T-helper 1 cell treated with Interleukin-12 subunit alpha and Interleukin-12 subunit beta and Interleukin-4 antibody, amounts not matched to agents 30 μg/mL and 1 μg/mL, for 36 hours (primary cell): ENCODE measurements around the gene EIF5AL1.
"Not testable (repeated sequence)": the region's sequence is repeated elsewhere in the genome, so short reads cannot be mapped to it uniquely, and the experiment has no call there.

Source experiments
- H3K27ac Mint-ChIP-seq: one replicate; pipeline ENCODE4 v1.8.0; 2021; ENCODE audit warnings: mild to moderate bottlenecking, mixed read lengths
- H3K27me3 Mint-ChIP-seq: one replicate; pipeline ENCODE4 v1.8.0; 2021; ENCODE audit warnings: low read depth, mixed read lengths
- H3K36me3 Mint-ChIP-seq: one replicate; pipeline ENCODE4 v1.8.0; 2021; ENCODE audit warnings: low read depth, mixed read lengths
- H3K4me1 Mint-ChIP-seq: one replicate; pipeline ENCODE4 v1.8.0; 2021; ENCODE audit warnings: low read depth, mixed read lengths
- H3K4me3 Mint-ChIP-seq: one replicate; pipeline ENCODE4 v1.8.0; 2021; ENCODE audit warnings: mild to moderate bottlenecking, moderate library complexity, mixed read lengths
- H3K9me3 Mint-ChIP-seq: one replicate; pipeline ENCODE4 v1.8.0; 2021; ENCODE audit warnings: mixed read lengths

The EIF5AL1 gene

GRCh38 chr10:79511891-79512583, at the start of gene EIF5AL1:
Gene EIF5AL1, plus strand, starts transcription at chr10:79512533. Its CDS starts 117 bp downstream, at chr10:79512650.
- H3K9me3 Mint-ChIP-seq, H3K36me3 Mint-ChIP-seq, H3K4me1 Mint-ChIP-seq, H3K4me3 Mint-ChIP-seq, H3K27ac Mint-ChIP-seq: not testable (repeated sequence)
- H3K27me3 Mint-ChIP-seq: peaks cover 28% of the 10 kb centered on the region

DNA sequence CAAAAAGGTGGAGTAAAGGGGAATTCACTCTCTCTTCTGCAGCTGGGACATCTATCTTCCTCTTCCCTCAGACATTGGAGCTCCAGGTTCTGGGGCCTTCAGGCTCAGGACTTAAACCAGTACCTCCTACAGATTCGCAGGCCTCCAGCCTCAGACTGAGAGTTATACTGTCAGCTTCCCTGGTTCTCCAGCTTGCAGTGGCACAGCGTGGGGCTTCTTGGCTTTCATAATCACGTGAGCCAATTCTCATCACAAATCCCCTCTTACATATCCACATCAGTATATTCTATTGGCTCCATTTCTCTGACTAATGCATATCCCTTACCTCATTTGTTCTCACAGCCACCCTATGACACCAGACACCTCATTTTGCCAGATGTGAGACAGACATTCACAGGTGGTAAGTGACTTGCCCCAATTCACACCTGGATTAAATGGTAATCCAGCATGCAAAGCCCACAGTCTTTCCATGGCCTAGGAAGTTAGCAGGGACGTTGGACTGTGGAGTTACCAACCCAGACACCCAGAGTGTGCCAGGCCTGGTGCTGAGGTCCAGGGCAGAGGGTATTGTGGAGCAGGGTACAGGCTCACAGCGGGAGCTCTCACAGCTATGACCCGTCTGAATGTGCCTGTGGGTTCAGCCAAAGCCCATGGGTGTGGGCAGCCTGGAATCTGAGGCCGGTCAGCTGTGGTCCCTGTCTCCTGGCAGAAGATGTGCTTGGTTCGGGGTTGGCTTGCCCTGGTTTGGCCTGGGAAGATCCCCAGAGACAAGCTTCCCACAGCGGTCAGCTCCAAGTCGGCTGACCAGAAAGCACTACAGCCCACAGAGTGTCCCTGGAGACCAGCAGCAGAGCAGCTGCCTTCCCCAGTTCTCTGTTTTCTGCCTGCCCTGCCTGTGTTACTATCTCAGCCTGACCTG, 48.5 kb upstream of the EIF5AL1 start:
- Mint-ChIP-seq H3K4me1 (no peaks in the 10 kb centered on the region), H3K36me3 (no peaks in the 10 kb centered on the region), H3K4me3 (no peak overlapping the region), H3K27me3 (peaks cover 9% of the 10 kb centered on the region), H3K9me3 (no peaks in the 10 kb centered on the region), H3K27ac (no peak overlapping the region)

DNA sequence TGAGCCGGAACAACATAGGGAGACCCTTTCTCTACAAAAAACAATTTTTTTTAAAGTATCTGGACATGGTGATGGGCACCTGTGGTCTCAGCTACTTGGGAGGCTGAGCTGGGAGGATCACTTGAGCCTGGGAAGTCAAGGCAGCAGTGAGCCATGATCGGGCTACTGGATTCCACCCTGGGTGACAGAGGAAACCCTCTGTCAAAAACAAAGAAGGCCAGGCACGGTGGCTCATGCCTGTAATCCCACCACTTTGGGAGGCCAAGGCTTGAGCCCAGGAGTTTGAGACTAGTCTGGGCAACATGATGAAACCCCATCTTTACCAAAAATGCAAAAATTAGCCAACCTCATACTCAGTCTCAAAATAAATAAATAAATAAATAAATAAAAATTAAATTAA, 47.0 kb upstream of the EIF5AL1 start:
- Mint-ChIP-seq H3K4me3 (no peak overlapping the region), H3K4me1 (no peaks in the 10 kb centered on the region), H3K9me3 (no peaks in the 10 kb centered on the region), H3K27ac (no peak overlapping the region), H3K27me3 (peaks cover 7% of the 10 kb centered on the region), H3K36me3 (no peaks in the 10 kb centered on the region)

- Mint-ChIP-seq H3K36me3 (no peaks in the 10 kb centered on the region), H3K27me3 (peaks cover 24% of the 10 kb centered on the region), H3K27ac (no peak overlapping the region), H3K4me1 (no peaks in the 10 kb centered on the region), H3K4me3 (no peak overlapping the region), H3K9me3 (no peaks in the 10 kb centered on the region)
Measured at GRCh38 chr10:79468015-79468560, 44.2 kb upstream of the EIF5AL1 start.

DNA sequence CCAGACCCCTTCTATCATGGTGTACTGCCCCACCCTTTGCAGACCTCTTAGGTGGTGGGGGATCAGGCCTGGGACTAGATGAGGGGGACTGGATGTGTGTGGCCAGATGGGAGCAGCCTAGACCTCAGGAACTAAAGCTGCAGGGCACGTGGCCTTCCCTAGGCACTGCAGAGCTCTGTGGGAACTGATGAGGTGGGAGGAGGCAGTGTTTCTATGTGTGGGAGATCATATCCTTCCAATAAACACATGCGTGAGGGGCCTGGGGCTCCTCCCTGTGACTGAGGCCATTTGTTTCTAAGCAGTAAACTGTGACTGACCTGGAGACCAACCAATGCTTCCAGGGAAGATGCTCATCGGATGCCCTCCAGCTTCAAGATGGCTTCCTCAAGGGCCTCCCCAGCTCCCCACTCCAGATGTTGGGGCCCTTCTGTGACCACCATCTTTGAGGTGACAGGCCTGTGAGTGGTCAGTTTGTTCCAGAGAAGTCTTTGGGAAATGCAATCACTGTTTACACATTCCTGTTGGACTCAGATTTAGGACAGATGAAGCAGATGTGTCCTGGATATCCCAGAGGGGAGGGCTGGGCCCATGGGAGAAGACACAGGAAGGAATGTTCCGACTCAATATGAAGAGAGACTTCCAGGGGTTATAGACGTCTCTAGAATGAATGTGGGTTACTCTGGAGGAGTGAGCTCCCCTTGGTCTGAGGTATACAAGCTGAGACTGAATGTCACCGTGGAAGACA, 43.3 kb upstream of the EIF5AL1 start:
- H3K27me3 Mint-ChIP-seq: peaks cover 32% of the 10 kb centered on the region
- no peaks in the 10 kb centered on the region for H3K9me3 Mint-ChIP-seq
- H3K27ac Mint-ChIP-seq: no peak overlapping the region
- no peaks in the 10 kb centered on the region for H3K36me3 Mint-ChIP-seq
- no peak overlapping the region for H3K4me3 Mint-ChIP-seq
- no peaks in the 10 kb centered on the region for H3K4me1 Mint-ChIP-seq

- Mint-ChIP-seq H3K4me1 (no peaks in the 10 kb centered on the region), H3K9me3 (no peaks in the 10 kb centered on the region), H3K36me3 (no peaks in the 10 kb centered on the region), H3K27ac (no peak overlapping the region), H3K4me3 (no peak overlapping the region), H3K27me3 (peaks cover 41% of the 10 kb centered on the region)
Measured at GRCh38 chr10:79470096-79470495, 42.2 kb upstream of the EIF5AL1 start.

- H3K9me3 Mint-ChIP-seq: no peaks in the 10 kb centered on the region
- H3K27me3 Mint-ChIP-seq: peaks cover 47% of the 10 kb centered on the region
- H3K4me1 Mint-ChIP-seq: no peaks in the 10 kb centered on the region
- no peaks in the 10 kb centered on the region for H3K36me3 Mint-ChIP-seq
- H3K27ac Mint-ChIP-seq: no peak overlapping the region
- no peak overlapping the region for H3K4me3 Mint-ChIP-seq
Measured at GRCh38 chr10:79471776-79472175, 40.6 kb upstream of the EIF5AL1 start.

GRCh38 chr10:79472449-79472848, 39.9 kb upstream of the EIF5AL1 start:
- Mint-ChIP-seq H3K4me1 (no peaks in the 10 kb centered on the region), H3K4me3 (no peak overlapping the region), H3K36me3 (no peaks in the 10 kb centered on the region), H3K9me3 (no peaks in the 10 kb centered on the region), H3K27ac (no peak overlapping the region), H3K27me3 (peaks cover 52% of the 10 kb centered on the region)

- Mint-ChIP-seq H3K27me3 (peaks cover 53% of the 10 kb centered on the region), H3K4me1 (no peaks in the 10 kb centered on the region), H3K36me3 (no peaks in the 10 kb centered on the region), H3K4me3 (no peak overlapping the region), H3K9me3 (no peaks in the 10 kb centered on the region), H3K27ac (no peak overlapping the region)
Measured at GRCh38 chr10:79472951-79473350, 39.4 kb upstream of the EIF5AL1 start.

- Mint-ChIP-seq H3K4me1 (no peaks in the 10 kb centered on the region), H3K27me3 (peaks cover 53% of the 10 kb centered on the region), H3K4me3 (no peak overlapping the region), H3K27ac (no peak overlapping the region), H3K9me3 (no peaks in the 10 kb centered on the region), H3K36me3 (no peaks in the 10 kb centered on the region)
Measured at GRCh38 chr10:79473496-79474095, 38.7 kb upstream of the EIF5AL1 start.

DNA sequence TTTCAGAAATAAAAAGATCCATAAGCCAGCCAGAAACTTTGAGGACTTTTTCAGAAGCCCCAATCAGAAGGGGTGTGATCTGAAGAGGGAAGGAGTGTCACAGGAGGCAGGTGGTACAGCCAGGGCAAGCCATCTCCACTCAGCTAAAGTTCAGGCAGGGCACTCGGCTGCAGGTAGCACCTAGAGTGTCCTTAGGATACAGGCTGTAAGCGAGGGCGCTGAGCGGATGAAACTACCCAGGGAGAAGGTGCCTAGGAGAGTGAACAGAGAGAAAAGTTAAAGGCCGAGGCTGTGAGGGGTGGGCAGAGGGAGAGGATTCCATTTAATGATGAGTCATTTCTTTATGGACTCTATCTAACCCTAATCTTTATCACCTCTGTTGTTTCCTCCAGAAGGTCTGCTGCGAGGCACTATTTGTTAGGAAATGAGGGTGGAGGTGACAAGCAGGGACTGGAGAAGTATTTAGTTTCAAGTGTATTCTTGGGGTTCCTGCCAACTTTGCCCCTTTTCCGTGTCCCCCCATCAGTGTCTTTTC, 37.1 kb upstream of the EIF5AL1 start:
- no peak overlapping the region for H3K27ac Mint-ChIP-seq
- H3K9me3 Mint-ChIP-seq: no peaks in the 10 kb centered on the region
- H3K4me1 Mint-ChIP-seq: no peaks in the 10 kb centered on the region
- peaks cover 57% of the 10 kb centered on the region for H3K27me3 Mint-ChIP-seq
- H3K4me3 Mint-ChIP-seq: no peak overlapping the region
- H3K36me3 Mint-ChIP-seq: no peaks in the 10 kb centered on the region

GRCh38 chr10:79475877-79476276, 36.5 kb upstream of the EIF5AL1 start:
- no peaks in the 10 kb centered on the region for H3K4me1 Mint-ChIP-seq
- no peak overlapping the region for H3K27ac Mint-ChIP-seq
- peaks cover 63% of the 10 kb centered on the region for H3K27me3 Mint-ChIP-seq

DNA sequence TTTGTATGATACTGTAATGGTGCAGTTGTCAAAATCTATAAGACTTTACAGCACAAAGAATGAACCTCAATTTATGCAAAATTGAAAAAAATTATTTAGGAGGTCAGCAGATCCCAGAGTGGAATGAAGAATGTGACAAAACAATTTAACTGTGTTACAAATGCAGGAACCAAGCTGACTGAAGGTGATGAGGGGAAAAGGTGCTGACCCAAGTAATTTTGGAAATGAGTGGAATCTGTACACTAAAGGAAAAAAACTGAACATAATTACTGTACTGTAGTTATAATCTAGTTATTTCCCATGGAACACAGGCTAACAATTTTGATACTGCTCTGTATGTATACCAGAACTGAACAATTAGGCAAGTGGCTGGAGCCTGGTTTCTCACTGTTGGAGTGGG, 35.7 kb upstream of the EIF5AL1 start:
- no peak overlapping the region for H3K4me3 Mint-ChIP-seq
- H3K36me3 Mint-ChIP-seq: no peaks in the 10 kb centered on the region
- peaks cover 64% of the 10 kb centered on the region for H3K27me3 Mint-ChIP-seq
- H3K9me3 Mint-ChIP-seq: no peaks in the 10 kb centered on the region
- H3K27ac Mint-ChIP-seq: no peak overlapping the region
- H3K4me1 Mint-ChIP-seq: no peaks in the 10 kb centered on the region

More at GRCh38 chr10:79475877-79476276, 36.5 kb upstream of the EIF5AL1 start:
- H3K4me3 Mint-ChIP-seq: no peak overlapping the region
- H3K36me3 Mint-ChIP-seq: no peaks in the 10 kb centered on the region
- H3K9me3 Mint-ChIP-seq: no peaks in the 10 kb centered on the region

- H3K36me3 Mint-ChIP-seq: no peaks in the 10 kb centered on the region
- no peak overlapping the region for H3K27ac Mint-ChIP-seq
- peaks cover 59% of the 10 kb centered on the region for H3K27me3 Mint-ChIP-seq
- H3K4me1 Mint-ChIP-seq: no peaks in the 10 kb centered on the region
- no peak overlapping the region for H3K4me3 Mint-ChIP-seq
- H3K9me3 Mint-ChIP-seq: no peaks in the 10 kb centered on the region
Measured at GRCh38 chr10:79477456-79477855, 34.9 kb upstream of the EIF5AL1 start.
